Fibroblast of skin of left biceps (primary cell): ENCODE measurements around the gene HEATR1.
"Not testable (repeated sequence)": the region's sequence is repeated elsewhere in the genome, so short reads cannot be mapped to it uniquely, and the experiment has no call there.

Source experiments
- DNase-seq, 2 experiments: peaks; one replicate each; pipeline ENCODE4 v3.0.0-alpha.2; 2013; ENCODE audit warnings: low read depth in 2 of 2

The HEATR1 gene

DNA sequence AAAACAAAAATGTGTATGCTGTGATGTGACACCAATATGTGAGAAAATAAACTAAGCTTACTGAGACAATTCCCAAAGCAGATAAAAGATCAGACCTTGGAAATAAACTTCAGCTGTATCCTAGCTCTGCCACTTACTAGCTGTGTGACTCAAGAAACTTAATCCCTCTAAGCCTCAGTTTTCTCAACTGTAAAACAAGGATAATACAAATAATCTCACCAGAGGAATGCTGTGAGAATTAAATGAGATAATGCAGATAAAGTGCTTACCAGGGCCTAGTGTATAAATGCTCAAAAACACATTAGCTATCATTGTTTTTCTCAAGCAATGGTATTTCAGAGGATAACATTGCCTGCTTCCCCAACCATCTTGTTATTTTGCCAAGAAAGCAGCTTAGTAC lies 2.1 kb downstream of the HEATR1 start:
- no peak for DNase-seq

DNA sequence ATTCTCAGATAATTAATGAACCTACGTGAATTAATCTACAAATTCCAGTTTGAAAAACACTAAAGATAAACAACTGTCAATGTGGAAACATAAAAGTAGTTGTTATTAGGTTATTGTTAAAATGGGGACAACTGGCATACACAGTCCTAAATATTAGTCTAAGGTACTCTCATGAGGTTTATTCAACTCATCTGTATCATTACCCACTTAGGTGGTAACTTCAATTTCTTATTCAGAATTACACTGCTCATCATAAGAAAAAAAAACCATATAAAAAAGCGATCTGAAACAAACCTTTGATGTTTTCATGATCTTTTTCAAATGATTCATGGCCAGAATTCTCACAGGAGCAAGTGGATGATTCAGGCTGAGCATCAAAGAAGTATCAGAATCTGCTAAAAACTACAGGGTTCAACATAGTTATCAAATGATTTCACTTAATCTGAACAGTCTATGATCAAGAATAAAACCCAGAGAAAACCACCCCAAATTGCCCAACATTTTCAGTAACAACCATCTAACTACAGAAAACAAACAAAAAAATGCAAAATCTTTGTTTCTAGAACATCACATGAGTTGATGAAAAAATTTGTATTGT lies 13.7 kb downstream of the HEATR1 start:
- no peak for DNase-seq

DNA sequence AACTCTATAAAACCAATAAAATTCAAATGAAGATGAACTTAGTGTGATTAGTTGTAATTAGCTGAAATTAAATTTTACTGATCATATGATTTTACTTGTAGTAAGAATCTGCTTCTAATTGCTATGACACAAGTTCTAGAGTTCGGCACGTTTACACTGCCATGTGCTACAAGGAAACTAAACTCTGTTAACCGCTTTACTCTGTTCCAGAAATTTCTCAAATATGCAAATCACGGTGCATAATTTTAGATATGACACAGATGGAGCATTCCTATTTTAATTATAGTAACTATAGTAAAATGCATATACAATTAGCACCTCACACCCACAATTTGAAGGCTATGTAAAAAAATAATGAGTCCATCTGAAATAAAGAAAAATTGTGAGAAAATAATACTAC lies 14.8 kb downstream of the HEATR1 start:
- no peak for DNase-seq

DNA sequence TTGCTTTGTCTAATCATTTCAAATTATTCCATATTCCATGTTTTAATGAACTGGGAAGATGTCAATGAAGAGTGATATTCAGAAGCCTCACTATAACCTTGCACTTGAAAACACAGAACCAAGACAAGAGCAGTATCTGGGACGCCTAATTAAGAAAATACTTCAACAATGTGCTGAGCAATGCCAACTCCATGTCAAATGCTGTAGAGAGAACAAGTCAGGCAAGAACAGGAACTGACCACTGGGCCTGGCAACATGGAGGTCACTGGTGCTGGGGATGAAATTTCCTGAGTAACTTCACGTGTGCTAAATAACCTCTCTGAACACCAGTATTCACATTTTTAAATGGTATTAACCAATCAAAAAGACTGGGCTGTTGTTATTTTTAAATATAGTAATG lies 22.8 kb downstream of the HEATR1 start:
- DNase-seq = no peak

DNA sequence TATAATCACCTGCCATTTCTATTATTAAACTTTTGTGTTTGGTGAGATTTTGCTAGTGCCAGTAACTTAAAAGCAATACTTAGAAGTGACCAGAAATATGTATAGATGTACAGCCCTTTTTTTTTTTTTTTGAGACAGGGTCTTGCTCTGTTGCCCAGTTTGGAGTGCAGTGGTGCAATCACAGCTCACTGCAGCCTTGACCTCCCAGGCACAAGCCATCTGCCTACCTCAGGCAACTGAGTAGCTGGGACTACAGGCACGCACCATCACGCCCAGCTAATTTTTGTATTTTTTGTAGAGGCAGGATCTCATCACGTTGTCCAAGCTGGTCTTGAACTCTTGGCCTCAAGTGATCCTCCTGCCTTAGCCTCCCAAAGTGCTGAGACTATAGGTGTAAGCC lies 23.9 kb downstream of the HEATR1 start:
- DNase-seq = not testable (repeated sequence)

DNA sequence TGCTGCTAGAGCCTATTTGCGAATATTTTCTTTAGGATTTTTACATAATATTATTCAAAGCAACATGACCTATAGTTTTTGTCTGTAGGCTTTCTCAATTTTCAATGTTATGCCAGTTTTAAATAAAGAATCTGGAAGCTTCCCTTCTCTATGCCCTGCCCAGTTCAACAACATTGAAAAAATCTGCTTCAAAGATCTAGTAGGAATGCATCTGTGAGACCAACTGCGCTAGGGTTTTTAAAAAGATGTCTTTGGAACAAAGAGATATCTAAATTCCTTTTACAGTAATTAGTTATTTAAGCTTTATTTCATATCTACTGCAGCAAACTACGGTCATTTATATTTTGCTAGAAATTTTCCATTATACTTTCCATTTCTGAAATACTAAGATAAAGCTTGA lies 25.7 kb downstream of the HEATR1 start:
- DNase-seq = no peak

DNA sequence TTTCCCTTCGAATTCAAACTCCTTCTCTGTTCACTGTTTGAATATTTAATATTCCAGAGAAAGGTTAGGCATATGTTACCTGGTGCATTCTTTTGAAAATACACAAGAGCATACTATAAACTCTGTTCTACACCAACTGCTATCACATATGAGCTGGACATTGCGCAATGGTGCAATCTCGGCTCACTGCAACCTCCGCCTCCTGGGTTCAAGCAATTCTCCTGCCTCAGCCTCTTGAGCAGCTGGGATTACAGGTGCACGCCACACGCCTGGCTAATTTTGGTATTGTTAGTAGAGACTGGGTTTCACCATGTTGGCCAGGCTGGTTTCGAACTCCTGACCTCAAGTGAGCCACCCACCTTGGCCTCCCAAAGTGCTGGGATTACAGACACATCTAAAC lies 27.3 kb downstream of the HEATR1 start:
- not testable (repeated sequence) for DNase-seq

DNA sequence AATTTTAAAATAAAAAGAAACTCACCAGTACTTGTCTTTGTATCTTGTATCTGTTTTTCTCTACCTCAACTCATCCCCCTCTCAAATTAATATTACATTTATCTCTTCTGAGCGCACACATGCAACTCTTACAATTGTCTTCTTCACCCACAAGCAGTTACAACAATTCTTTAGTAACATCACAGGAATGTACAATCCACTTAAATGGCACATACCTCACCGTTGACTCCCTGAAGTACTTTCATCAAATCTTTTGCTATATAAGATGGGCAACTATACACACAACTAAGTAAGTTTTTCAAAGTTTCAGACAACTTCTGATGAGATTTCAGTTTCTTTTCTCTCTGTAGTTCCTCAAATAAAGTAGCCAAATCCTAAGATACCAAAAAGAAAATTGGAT lies 28.3 kb downstream of the HEATR1 start:
- DNase-seq = no peak

DNA sequence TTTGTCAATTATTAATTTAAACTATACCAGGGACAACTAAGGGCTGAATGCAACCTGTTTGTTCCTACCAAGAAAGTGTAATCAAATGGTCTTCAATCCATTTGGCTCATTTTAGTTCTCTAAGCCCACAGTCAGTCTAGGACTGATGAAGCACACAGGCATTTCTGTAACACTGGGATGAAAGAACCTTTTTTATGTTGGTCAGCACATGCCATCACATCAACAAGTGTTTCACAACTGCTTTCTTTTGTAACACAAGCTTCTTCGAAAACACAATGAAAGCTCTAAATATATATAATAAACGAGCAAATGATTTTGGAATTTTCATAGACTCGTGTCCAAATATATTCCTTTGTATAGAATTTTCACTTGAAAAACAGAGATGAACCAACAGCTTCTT lies 28.8 kb downstream of the HEATR1 start:
- no peak for DNase-seq

DNA sequence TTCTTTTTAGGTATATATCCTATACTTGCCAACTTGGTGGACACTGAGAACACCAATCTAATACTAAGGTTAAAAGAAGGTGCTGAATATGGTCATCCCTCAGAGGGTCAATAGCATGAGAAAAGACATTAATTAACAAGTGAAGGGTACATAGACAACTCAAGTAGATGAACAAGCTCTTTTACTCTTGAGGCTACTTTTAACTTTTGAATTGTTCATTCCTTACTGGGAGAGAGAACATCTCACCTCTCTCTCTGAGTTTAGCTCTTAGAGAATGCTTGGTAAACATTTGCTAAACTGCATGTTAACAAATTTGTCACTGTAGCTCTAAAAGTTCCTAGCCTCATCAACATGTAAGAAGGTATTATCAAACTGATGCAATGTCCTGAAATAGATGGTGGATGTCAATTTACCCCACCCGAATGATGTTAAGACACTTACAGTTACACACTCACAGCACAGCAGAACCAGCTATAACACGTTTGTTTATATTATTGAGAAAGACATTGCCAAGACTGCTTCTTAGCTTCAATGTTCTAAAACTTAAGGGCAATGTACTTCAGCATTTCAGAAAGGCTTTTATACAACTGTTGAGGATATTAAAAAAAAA lies 35.9 kb downstream of the HEATR1 start:
- peak in 1 of 2 experiments; percentile 10 for DNase-seq

DNA sequence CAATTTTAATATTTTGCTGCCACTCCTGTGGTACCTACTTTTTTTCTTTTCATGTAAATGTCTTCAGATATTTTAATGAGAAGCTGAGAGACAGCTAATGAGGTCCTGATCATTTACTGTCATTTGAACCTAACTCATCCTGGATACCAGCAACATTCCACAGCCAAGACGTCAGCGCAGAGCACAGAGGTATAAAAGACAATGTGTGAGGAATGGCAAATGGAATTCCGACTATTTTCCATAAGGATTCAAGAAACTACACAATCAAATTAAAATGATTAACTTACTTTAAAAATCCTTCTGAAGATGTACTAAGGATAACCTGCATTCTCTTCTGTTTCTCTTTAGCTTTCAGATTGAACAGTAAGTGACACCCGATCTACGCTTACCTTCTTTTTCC lies 38.8 kb downstream of the HEATR1 start:
- no peak for DNase-seq

DNA sequence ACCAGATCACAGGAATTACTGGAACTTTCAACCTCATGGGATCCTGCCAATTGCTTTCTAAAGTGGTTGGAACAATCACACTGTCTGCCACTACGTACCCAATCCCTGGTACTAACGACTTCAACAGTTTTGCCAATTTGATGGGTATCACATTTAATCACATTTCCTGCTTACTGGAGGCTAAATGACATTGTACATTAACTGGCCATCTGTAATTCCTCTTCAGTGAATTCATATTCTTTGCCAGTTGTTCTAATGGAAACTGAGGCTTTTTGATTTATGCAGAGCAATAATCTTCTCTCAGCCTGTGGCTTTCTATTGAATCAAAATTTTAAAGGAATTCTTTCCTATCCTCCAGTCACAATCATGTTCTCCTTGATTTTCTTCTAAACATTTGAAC lies 42.3 kb downstream of the HEATR1 start:
- DNase-seq = no peak

DNA sequence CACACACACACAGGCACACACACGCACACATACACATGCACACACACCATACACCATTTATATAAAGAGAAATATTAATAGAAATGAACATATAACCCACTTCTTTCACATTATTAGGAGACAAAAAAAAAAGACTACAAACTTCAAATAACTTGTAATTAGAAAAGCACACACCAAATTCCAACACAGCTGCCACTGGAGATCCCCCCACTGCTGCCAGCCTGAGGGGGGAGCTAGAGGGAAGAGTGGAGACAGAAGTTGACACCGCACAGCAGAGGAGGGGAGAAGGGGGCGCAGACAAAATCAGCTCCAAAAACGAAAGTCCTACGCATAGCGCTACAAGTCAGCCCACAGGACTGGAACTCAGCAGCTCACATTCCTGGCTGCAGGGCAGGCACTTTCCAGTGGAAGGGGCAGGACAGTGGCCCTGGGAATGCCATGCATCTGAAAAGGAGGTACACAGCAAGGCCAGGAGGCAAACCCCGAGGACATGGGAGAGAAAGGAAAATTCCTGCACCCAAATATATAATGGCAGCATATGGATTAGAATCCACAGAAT lies 44.0 kb downstream of the HEATR1 start:
- no peak for DNase-seq

DNA sequence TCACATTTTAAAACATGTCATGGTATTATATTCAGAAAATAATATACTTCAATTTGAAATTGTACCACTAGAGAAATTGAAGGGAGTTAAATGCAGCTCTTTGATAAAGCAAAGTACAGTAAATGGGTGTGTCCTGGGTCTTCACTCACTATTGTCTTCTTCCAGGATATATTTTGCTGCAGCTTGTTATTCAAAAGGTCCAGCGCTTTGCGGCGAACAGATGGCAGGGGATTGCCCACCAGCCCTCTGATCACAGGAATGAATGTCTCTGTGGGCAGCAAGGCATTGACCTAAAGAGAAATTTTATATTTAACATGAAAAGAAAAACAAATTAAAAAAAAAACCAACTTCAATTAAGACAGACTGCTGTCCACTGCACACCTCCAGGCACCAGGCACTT lies 45.5 kb downstream of the HEATR1 start:
- no peak for DNase-seq

DNA sequence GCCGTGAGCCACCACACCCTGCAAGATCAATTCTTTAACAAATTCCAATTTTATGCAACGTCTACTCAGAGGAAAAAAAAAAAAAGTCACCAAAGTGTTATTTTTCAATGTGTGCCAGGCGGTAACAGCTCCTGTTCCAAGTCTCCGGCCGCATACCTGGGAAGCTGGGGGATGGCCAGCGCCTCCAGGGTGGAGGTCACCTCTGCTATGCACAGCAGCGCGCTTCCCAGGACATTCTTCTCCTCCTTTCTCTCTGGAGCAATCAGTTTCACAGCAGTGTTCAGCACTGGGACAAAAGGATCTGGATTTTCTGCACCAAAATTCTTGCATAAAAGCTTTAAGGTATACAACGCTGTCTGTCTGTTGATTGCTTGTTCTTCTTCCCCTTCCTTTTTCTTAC lies 46.2 kb downstream of the HEATR1 start:
- no peak for DNase-seq

DNA sequence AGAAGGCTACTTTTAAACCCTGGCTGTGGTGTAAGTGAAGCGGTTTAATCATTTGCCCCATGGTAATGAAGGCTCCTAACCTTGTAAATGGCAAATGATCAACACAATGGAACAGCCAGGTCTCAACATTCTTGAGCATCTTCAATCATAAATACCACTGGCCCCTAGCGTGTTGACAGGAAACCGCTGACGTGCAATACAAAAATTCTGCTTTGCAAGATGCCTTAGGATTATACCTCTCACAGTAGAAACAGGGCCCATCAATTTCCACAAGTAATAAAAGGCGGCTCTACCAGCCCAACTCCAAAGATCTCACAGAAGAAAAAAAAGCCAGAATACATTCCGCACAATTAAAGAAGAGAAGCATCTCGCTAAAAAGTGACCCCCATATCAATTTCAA lies 47.7 kb downstream of the HEATR1 start:
- DNase-seq = no peak

DNA sequence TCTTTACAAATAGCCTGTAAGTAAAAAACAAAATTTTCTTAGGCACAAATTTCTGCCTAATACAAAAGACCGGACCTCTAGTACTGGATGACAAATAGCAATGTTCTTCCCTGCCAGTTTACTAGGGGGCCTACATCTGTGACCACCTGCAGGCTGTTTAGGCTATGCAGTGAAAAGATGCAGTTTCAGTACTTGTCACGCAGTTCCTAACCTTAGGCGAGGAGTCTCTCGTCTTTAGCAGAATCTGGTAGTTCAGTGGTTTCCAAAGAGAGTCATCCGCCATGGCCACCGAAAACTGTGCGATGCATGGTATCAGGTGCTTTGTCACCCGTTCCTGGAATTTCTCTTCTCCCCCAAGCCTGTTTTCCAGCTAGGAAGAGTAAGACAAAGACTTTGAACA lies 50.9 kb downstream of the HEATR1 start:
- DNase-seq = no peak

DNA sequence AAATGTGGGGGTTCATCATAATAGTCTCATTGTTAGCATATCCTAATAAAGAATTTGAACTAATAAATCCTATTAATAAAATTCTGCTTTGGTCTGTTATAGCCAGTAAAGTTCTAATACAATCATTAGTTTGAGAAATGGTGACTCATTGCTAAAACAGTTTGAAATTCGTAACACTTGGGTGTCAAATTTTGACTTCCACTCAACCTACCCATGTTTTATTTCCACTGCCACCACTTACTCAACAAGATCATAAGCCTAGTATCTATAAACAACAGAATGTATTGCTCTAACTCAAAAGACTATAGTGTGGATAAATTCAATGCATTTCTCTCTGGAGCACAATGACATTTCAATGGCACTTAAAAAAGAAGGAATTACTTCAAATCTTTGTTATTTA lies 51.4 kb downstream of the HEATR1 start:
- no peak for DNase-seq

DNA sequence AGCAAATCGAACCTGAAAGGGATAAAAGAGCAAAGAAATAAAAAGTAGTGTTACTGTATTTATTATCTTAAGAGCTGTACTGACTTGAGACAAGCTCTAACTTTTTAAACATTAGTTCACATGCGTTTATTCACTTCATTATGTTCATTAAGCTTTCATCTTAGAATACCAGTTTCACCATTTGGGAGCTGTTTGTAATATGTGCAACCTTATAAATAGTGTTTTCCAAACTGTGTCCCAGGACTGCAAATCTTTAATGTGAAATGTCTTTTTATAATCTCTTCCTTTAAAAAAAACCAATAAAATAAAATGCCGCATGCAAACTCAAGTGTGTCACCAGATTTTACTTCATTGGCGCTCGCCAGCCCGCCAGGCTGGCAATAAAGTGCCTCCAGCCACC lies 52.2 kb downstream of the HEATR1 start:
- no peak for DNase-seq

DNA sequence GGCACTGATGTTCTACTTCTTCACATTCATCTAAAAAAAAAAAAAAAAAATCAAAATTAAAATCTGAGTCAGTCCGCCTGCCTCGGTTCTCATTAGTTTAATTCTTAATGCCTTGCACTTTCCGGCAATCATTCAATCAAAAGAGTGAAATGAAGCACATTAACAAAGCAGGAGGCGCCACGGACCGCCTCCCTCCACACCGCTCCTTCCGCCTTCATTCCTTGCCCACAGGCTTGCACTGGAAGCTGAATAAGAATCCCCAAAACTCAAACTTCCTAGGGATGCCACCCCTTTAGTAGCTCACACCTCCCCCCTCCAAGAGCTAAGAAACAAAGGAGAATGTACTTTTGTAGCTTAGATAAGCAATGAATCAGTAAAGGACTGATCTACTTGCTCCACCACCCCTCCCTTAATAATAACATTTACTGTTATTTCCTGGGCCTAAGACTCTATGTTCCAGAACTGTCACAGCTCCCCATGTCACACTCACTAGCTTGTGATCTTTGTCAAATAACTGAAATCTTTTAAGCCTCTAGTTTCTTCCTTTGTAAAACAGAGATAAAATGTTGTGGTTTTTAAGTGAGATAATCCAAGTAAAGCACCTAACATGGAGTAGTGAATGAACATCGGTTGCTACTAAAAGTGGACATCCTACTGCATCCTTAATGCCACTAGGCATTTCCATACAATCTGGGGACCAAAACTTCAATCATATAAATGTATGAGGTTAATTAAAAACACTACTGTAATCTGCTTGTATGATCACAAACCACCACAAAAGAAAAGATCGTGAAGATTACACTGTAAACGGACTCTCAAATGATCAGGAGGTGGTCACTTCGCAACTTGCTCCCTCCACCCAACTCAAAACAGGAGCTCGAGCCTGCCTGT lies 53.1 kb downstream of the HEATR1 start:
- DNase-seq = no peak

DNA sequence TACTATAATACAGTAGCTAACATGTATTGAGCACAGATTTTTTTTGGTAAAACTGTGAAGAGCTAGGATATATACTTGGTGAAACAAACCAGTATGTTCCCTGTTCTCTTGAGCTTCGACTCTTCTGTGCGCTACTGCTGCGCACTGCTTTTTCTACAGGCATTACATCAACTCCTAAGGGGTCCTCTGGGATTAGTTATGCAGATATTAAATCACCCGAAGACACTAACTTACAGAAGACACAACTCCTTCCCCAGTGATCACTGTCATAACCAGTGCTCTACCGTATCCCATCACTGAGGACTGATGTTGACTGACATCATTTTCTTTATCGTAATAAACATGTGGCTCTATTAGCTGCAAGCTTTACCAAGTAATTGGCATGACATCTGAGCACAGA lies 55.9 kb downstream of the HEATR1 start:
- no peak for DNase-seq

DNA sequence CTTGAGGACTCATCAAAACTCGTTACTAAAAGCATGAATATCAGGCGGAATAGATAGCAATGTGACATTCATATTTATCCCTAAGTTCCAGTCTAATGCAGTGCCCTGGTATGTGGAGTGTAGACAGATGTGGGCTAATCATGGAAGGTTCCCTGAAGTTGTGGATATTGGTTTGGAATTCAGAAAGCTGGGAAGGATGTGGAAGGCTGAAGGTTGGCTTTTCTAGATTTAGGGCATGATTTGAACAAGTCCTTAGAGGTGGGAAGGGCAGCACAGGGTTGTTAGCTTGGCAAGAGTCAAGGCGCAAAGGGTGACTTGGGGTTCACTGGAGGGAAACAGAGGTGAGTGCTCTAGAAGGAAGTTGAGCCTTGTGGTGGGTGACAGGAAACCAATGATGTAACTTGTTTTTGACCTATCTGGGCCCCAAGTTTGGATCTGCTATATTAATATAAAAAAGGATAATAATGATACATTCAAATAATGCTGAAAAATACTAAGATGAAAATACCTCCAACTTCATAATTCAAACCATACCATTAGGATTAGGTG lies 58.6 kb downstream of the HEATR1 start:
- no peak for DNase-seq
